Mesothelial cell of epicardium (in vitro differentiated cells): ENCODE data around the gene EFNA1. TPM values are rescaled to one million over a fixed set of nuclear protein-coding genes. Genes with fewer than 3 reads are reported as not detected.

Source experiments
- DNase-seq, 2 experiments: peaks; one replicate each; pipeline ENCODE4 v3.0.0; 2021; ENCODE audit warnings: low spot score in 2 of 2; ENCODE audit not compliant: unreplicated experiment in 2 of 2
- H3K27ac Mint-ChIP-seq: 2 replicates; pipeline ENCODE4 v1.8.0; 2021; ENCODE audit warnings: mixed read lengths
- H3K27me3 Mint-ChIP-seq: 2 replicates; pipeline ENCODE4 v1.8.0; 2021; ENCODE audit warnings: low read depth, mixed read lengths
- H3K36me3 Mint-ChIP-seq: 2 replicates; pipeline ENCODE4 v1.8.0; 2021; ENCODE audit warnings: mixed read lengths
- H3K4me1 Mint-ChIP-seq: 2 replicates; pipeline ENCODE4 v1.8.0; 2021; ENCODE audit warnings: mixed read lengths
- H3K4me3 Mint-ChIP-seq: 2 replicates; pipeline ENCODE4 v1.8.0; 2021; ENCODE audit warnings: mild to moderate bottlenecking, moderate library complexity, mixed read lengths
- H3K9me3 Mint-ChIP-seq: 2 replicates; pipeline ENCODE4 v1.8.0; 2021; ENCODE audit warnings: mixed read lengths
- CTCF ChIP-seq: fragments of 200-600 bp; sonication (generic); IDR thresholded peaks from one replicate; pipeline ENCODE4 v1.5.0; 2021; ENCODE audit warnings: antibody characterized with exemption; ENCODE audit not compliant: unreplicated experiment
- total RNA-seq: library from RNA; stranded (reverse); gene quantifications from 3 replicates; pipeline ENCODE4 v1.2.1, GENCODE V29; 2021

EFNA1 gene
- total RNA-seq, 1 donor from 2014 or later: 92.4 TPM

GRCh38 chr1:155133799-155134281 is 6.2 kb downstream of the EFNA1 start:
- H3K4me1 Mint-ChIP-seq: peaks cover 61% of the 10 kb centered on the region
- H3K27me3 Mint-ChIP-seq: no peaks in the 10 kb centered on the region
- DNase-seq: no peak
- H3K27ac Mint-ChIP-seq: peak overlapping the region; percentile 99
- no peak overlapping the region for H3K4me3 Mint-ChIP-seq
- no peak for TF ChIP-seq CTCF
- peaks cover 25% of the 10 kb centered on the region for H3K36me3 Mint-ChIP-seq
- no peaks in the 10 kb centered on the region for H3K9me3 Mint-ChIP-seq

GRCh38 chr1:155134322-155134721 is 6.6 kb downstream of the EFNA1 start:
- Mint-ChIP-seq H3K27ac (peak overlapping the region; percentile 99), H3K4me1 (peaks cover 59% of the 10 kb centered on the region)
- DNase-seq: no peak

GRCh38 chr1:155134880-155135414 is 7.3 kb downstream of the EFNA1 start:
- H3K27ac Mint-ChIP-seq: peak overlapping the region; percentile 99
- H3K36me3 Mint-ChIP-seq: peaks cover 25% of the 10 kb centered on the region
- peak in 1 of 2 experiments; percentile 75 for DNase-seq
- H3K9me3 Mint-ChIP-seq: no peaks in the 10 kb centered on the region
- no peaks in the 10 kb centered on the region for H3K27me3 Mint-ChIP-seq
- peaks cover 58% of the 10 kb centered on the region for H3K4me1 Mint-ChIP-seq
- peak overlapping the region; percentile 90 for H3K4me3 Mint-ChIP-seq
- TF ChIP-seq CTCF: no peak

More at GRCh38 chr1:155134322-155134721, 6.6 kb downstream of the EFNA1 start:
- Mint-ChIP-seq H3K9me3 (no peaks in the 10 kb centered on the region), H3K36me3 (peaks cover 25% of the 10 kb centered on the region), H3K4me3 (peak overlapping the region; percentile 90), H3K27me3 (no peaks in the 10 kb centered on the region)
- no peak for TF ChIP-seq CTCF

- H3K4me3 Mint-ChIP-seq: peak within 1 kb of the TSS; percentile 90
- peak; percentile 97 to 98 for DNase-seq
- peak within 1 kb of the TSS; percentile 99 for H3K27ac Mint-ChIP-seq
- H3K9me3 Mint-ChIP-seq: no peaks in the 10 kb centered on the region
- peaks cover 25% of the 10 kb centered on the region for H3K36me3 Mint-ChIP-seq
- no peak for TF ChIP-seq CTCF
- peaks cover 57% of the 10 kb centered on the region for H3K4me1 Mint-ChIP-seq
- H3K27me3 Mint-ChIP-seq: peaks cover 1% of the 10 kb centered on the region
Observed at GRCh38 chr1:155135415-155136028, 7.8 kb downstream of the EFNA1 start, which contains the start of gene SLC50A1. TSS of gene SLC50A1 (plus strand) at chr1:155135852. CDS start at chr1:155135912, 60 bp downstream.

- H3K36me3 Mint-ChIP-seq: peaks cover 16% of the 10 kb centered on the region
- H3K4me3 Mint-ChIP-seq: peak overlapping the region; percentile 90
- peak overlapping the region; percentile 99 for H3K27ac Mint-ChIP-seq
- peaks cover 47% of the 10 kb centered on the region for H3K4me1 Mint-ChIP-seq
- no peaks in the 10 kb centered on the region for H3K9me3 Mint-ChIP-seq
- no peak for TF ChIP-seq CTCF
- H3K27me3 Mint-ChIP-seq: peaks cover 3% of the 10 kb centered on the region
- no peak for DNase-seq
Observed at GRCh38 chr1:155136748-155137147, 9.1 kb downstream of the EFNA1 start.
